Heart right ventricle (tissue), 16 donors: ENCODE data around the gene COL16A1. TPM values are rescaled to one million over a fixed set of nuclear protein-coding genes. Genes with fewer than 3 reads are reported as not detected.

Experiments
- ATAC-seq, 8 donors: fragments of 200-7000 bp; cut with Tn5 transposase; one replicate each; pipeline ENCODE4 v1.9.1; 2020; ENCODE audit warnings: mild to moderate bottlenecking in 8 of 8, moderate library complexity in 8 of 8, moderate number of reproducible peaks in 1 of 8
- DNase-seq, 2 donors: peaks; one replicate each; pipeline ENCODE4 v3.0.0-alpha.2; 2020
- H3K27ac ChIP-seq, 10 donors: fragments of 200-600 bp; sonication (generic) in 2 of 10; one replicate each; pipeline versions ENCODE4 v1.5.0 to v1.8.0; 2020 to 2022; ENCODE audit warnings: mild to moderate bottlenecking in 3 of 10
- H3K27me3 ChIP-seq, 7 donors: fragments of 200-600 bp; one replicate each; pipeline ENCODE4 v1.8.0; 2021 to 2022; ENCODE audit warnings: mild to moderate bottlenecking in 2 of 7
- H3K36me3 ChIP-seq, 9 donors: fragments of 200-600 bp; sonication (generic) in 1 of 9; one replicate each; pipeline versions ENCODE4 v1.5.0 to v1.8.0; 2020 to 2022; ENCODE audit warnings: mild to moderate bottlenecking in 2 of 9
- H3K4me1 ChIP-seq, 9 donors: fragments of 200-600 bp; sonication (generic) in 1 of 9; one replicate each; pipeline versions ENCODE4 v1.5.0 to v1.8.0; 2020 to 2022; ENCODE audit warnings: mild to moderate bottlenecking in 4 of 9
- H3K4me3 ChIP-seq, 10 donors: fragments of 200-600 bp; sonication (generic) in 2 of 10; one replicate each; pipeline versions ENCODE4 v1.5.0 to v1.8.0; 2020 to 2022; ENCODE audit warnings: mild to moderate bottlenecking in 7 of 10, moderate library complexity in 2 of 10
- H3K9me3 ChIP-seq, 11 donors: fragments of 200-600 bp in 10 of 11; sonication (generic) in 2 of 11; one replicate each; pipeline versions ENCODE4 v1.5.0 to v1.8.0; 2013 to 2022; ENCODE audit warnings: mild to moderate bottlenecking in 2 of 11, control low read depth in 1 of 11, moderate library complexity in 1 of 11
- CTCF ChIP-seq, 9 donors: fragments of 200-600 bp; sonication (generic) in 2 of 9; IDR thresholded peaks; one replicate each; pipeline versions ENCODE4 v1.5.0 to v1.8.0; 2021 to 2022; ENCODE audit warnings: antibody characterized with exemption in 9 of 9, mild to moderate bottlenecking in 5 of 9, moderate library complexity in 1 of 9
- WGBS, 2 donors: extraction: QIAGEN DNeasy Blood & Tissue Kit; methylation state at CpG; one replicate each; pipeline ENCODE4 v1.1.7; 2013; ENCODE audit warnings: inconsistent platforms in 1 of 2; 5-methylcytosine and 5-hydroxymethylcytosine counted together
- intact Hi-C, 10 donors: fragments of 100-400 bp; cut with DNase I; formaldehyde crosslinking; loops; one replicate each; pipeline versions ENCODE4 v1.11.1 to v1.14.2; 2022
- polyA plus RNA-seq, 2 donors: library from polyadenylated mRNA; stranded (reverse); fragments of 200-250 nt; gene quantifications; one replicate each; pipeline ENCODE4 v1.2.3, GENCODE V29; 2013
- total RNA-seq, 10 donors: library from RNA; stranded (reverse); fragmentation: NEBNext Ultra II Directional in 3 of 10; extraction: Animal tissue kit (Norgen Biotek cat#: 25700) in 3 of 10; gene quantifications; one replicate each; pipeline versions ENCODE4 v1.2.1 to v1.2.4, GENCODE V29; 2021 to 2023
- donor health status: Arrhythmogenic right ventricular cardiomyopathy.
- donor health status: ischemic (EF 13 %, LVEDD 7.1; RV severe dilation, severe dysfunction).
- donor health status: healthy with polysubstance abuse.
- donor health status: DM: no; HTN: yes; CAD: no.
- donor health status: DM: no; HTN: no; CAD: no.
- donor health status: ischemic (EF 25% LVEDD 6.9; RV normal size, moderate dysfunction).
- donor health status: ischemic (EF 25% LVEDD 5.7; RV mildly dilated, moderate dysfunction).
- donor health status: healthy.
- donor health status: DM: yes; HTN: yes; CAD: no.
- donor health status: Ischemic cardiomyopathy.
- donor health status: ischemic (EF 35%, LVEDD 5.7; RV mildly dilated, moderate dysfunction).
- donor health status: nonischemic (EF 11% LVEDD 7.7; RV severe dilation, severe dysfunction).
- donor health status: DM: yes; HTN: yes; CAD: no.
- donor health status: PGD.
- donor health status: ischemic (EF 29% LVEDD 5.4; RV normal size, mild dysfunction).
- donor health status: nonischemic (EF 23%, LVEDD 6.1; RV moderate dilation, normal function).

COL16A1 gene
- total and polyA plus RNA-seq, 12 donors, result 7.4 to 35.3 (median 16.6) TPM

DNA sequence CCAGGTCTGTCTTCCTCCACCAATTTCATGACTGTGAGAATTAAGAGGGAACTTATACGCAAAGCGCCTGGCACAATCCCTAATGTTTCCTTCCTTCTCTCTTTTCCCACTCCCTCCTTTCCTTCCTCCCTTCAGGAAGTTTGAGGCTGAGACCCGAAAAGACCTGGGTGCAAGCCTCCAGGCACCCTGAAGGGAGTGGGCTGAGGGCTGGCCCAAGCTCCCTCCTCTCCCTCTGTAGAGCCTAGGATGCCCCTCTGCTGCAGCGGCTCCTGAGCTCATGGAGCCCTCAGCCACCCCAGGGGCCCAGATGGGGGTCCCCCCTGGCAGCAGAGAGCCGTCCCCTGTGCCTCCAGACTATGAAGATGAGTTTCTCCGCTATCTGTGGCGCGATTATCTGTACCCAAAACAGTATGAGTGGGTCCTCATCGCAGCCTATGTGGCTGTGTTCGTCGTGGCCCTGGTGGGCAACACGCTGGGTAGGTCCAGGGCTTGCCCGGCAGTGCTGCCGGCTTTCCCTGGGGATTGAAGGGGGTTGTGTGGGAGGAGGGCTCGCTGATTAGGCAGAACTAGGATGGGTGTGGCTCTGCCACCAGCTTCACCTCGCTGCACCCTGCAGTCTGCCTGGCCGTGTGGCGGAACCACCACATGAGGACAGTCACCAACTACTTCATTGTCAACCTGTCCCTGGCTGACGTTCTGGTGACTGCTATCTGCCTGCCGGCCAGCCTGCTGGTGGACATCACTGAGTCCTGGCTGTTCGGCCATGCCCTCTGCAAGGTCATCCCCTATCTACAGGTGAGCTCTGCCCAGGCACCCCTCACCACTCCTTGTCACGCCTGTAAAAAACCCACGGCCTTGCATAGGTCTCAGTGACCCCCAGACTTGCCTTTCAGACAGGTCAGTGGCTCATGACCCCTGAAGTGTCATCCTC, 84.6 kb downstream of the COL16A1 start:
- WGBS, 2 donors, result 77 to 81% methylated on average over 23 of the region's 23 CpGs
- H3K27me3 ChIP-seq, result peaks cover 0 to 31% (median 10%) of the 10 kb centered on the region in 7 donors
- peak in 1 of 8 donors; percentile 18 for ATAC-seq
- H3K9me3 ChIP-seq, result no peaks in the 10 kb centered on the region
- peaks cover 6 to 37% (median 27%) of the 10 kb centered on the region in 9 donors for H3K4me1 ChIP-seq
- intact Hi-C loops, result loop anchor here in 1 of 10 donors (1.0 kb wide), 1 partner anchor 55 kb away; no protein-coding TSS in a partner anchor
- H3K4me3 ChIP-seq, result no peak overlapping the region
- no peak overlapping the region for H3K27ac ChIP-seq
- no peak for DNase-seq
- TF ChIP-seq CTCF (IDR thresholded peaks at IDR 0.05), result no peak
- H3K36me3 ChIP-seq, result no peaks in the 10 kb centered on the region

- Histone ChIP-seq H3K27ac (peak overlapping the region in 4 of 10 donors; percentile 9 to 69 (median 34)), H3K4me3 (peak overlapping the region; percentile 36 to 73 (median 62)), H3K4me1 (peaks cover 6 to 48% (median 30%) of the 10 kb centered on the region in 9 donors), H3K27me3 (peaks cover 0 to 31% (median 10%) of the 10 kb centered on the region in 7 donors), H3K9me3 (no peaks in the 10 kb centered on the region), H3K36me3 (no peaks in the 10 kb centered on the region)
- peak; percentile 42 to 81 (median 60) for ATAC-seq
- intact Hi-C loops, result loop anchor here in 1 of 10 donors (1.0 kb wide), 1 partner anchor 54 kb away; no protein-coding TSS in a partner anchor
- DNase-seq, result peak in 1 of 2 donors; percentile 44
- peak; percentile 58 to 92 (median 89) for TF ChIP-seq CTCF (IDR thresholded peaks at IDR 0.05)
- 11 to 14% methylated on average over 50 to 56 of the region's 56 CpGs for WGBS, 2 donors
Measured at GRCh38 chr1:31617916-31618746, 85.7 kb downstream of the COL16A1 start.

- H3K4me3 ChIP-seq, result peak within 1 kb of the TSS; percentile 36 to 73 (median 62)
Measured at GRCh38 chr1:31617218-31617915, 86.5 kb downstream of the COL16A1 start, which contains the start of gene HCRTR1. Gene HCRTR1 (plus strand): TSS chr1:31617689. CDS start chr1:31619193, 1,504 bp downstream.

More at GRCh38 chr1:31617218-31617915, 86.5 kb downstream of the COL16A1 start, which contains the start of gene HCRTR1:
- DNase-seq (no peak), ATAC-seq (peak in 4 of 8 donors; percentile 3 to 29 (median 15))
- H3K27me3 ChIP-seq, result peaks cover 0 to 31% (median 10%) of the 10 kb centered on the region in 7 donors
- intact Hi-C loops, result no loop called here
- H3K27ac ChIP-seq, result peak within 1 kb of the TSS in 4 of 10 donors; percentile 9 to 69 (median 34)
- H3K9me3 ChIP-seq, result no peaks in the 10 kb centered on the region
- peaks cover 6 to 46% (median 27%) of the 10 kb centered on the region in 9 donors for H3K4me1 ChIP-seq
- H3K36me3 ChIP-seq, result no peaks in the 10 kb centered on the region
- no peak for TF ChIP-seq CTCF (IDR thresholded peaks at IDR 0.05)
- WGBS, 2 donors, result 8% methylated on average over 40 to 48 of the region's 48 CpGs
